Measurements from ENCODE around the gene PDE4D. TPM values are rescaled to one million over a fixed set of nuclear protein-coding genes. Genes with fewer than 3 reads are reported as not detected.
A peak's percentile ranks its signal among the peaks of the same experiment; 100 is the strongest.

The PDE4D gene
- total and polyA plus RNA-seq, 10 of the 15 experiments (the other 5 are each of a cell fraction or from before 2014, with no cell fraction given): 0.87 to 4.1 (median 2.2) TPM

DNA sequence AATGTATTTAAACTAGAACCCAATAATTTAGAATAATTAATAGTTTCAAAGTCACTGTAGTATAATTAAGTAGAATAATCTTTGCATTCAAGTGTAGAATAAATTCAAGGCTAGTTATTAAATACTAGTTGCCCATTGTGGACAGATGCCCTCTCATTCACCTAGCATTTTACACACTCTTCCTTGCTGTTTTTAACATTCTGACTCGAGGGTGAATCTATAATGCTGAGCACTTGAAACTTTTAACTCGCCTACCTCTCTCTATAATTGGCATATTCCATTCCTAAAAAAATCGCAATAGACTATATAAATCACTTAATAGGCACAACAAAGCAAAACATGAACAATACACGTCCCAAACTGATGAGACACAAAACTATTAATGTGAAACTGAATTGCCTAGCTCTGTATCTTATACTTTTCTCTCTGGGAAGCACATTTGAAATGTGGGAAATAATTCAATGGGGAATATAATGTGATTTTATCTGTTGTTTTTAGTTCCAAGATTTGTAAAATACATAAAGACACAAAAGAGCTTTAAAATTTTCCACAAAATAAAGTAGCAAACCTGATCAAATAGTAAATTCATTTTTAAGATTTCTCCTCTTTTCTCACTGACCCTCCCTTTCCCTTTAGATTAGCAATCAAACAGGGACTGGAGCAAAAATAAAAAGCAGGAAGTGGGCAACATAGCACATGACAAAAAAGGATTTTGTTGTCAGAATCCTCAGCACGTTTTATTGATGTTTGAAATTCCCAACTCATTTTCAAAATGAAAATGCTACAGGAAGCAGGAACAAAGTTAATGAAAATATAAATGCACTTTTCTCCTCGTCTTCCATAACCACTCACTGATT lies 295.6 kb downstream of the PDE4D start:
- BruUV-seq (replicated peaks): no TSS peak
- peak; percentile 15; the same call in 2 of the 3 replicates for ATAC-seq
- POLR2A ChIA-PET: no interaction called here
- TF ChIP-seq, protein P1, sequence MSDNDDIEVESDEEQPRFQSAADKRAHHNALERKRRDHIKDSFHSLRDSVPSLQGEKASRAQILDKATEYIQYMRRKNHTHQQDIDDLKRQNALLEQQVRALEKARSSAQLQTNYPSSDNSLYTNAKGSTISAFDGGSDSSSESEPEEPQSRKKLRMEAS (IDR thresholded peaks at IDR 0.05; ENCODE audit: low read depth, low read length): no peak
- peak; percentile 36; the same call in 1 of the 2 replicates for TF ChIP-seq SPI1 (IDR thresholded peaks at IDR 0.05; ENCODE audit: borderline replicate concordance, insufficient read depth, low read depth, low read length)
- TF ChIP-seq SUPT20H (IDR thresholded peaks at IDR 0.05; ENCODE audit: borderline replicate concordance, control insufficient read depth, low read depth, low read length): no peak
- RAD21 ChIA-PET (ENCODE audit: unreplicated experiment): no interaction called here
- no peak for DNase-seq (ENCODE audit: low read depth, low spot score)
- H4K20me1 ChIP-seq (ENCODE audit: control insufficient read depth, insufficient read depth): no peaks in the 10 kb centered on the region
- H3K9me3 ChIP-seq (replicated peaks; ENCODE audit: control insufficient read depth, insufficient read depth, low read length): no peaks in the 10 kb centered on the region
- H3K27me3 ChIP-seq (replicated peaks in 1 of 2; ENCODE audit: control insufficient read depth in 2 of 2, insufficient read depth in 2 of 2, low read length in 1 of 2): no peaks in the 10 kb centered on the region
- 52% methylated on average over 6 of the region's 6 CpGs for WGBS (ENCODE audit: insufficient coverage, insufficient replicate concordance, low lambda C conversion rate, missing lambda C conversion rate)
- H3K36me3 ChIP-seq (ENCODE audit: control insufficient read depth in 2 of 2, insufficient read depth in 2 of 2, low read length in 1 of 2): no peaks in the 10 kb centered on the region
- no peak overlapping the region; the same call in 1 of the 2 replicates for H3K27ac ChIP-seq (ENCODE audit: control insufficient read depth, insufficient read depth)
- H2AFZ ChIP-seq (ENCODE audit: control insufficient read depth, low read depth, low read length): peak overlapping the region; percentile 69
- no peaks in the 10 kb centered on the region for H3K4me1 ChIP-seq (ENCODE audit: control insufficient read depth, insufficient read depth, low read length)
- CTCF ChIA-PET: no interaction called here
- no peaks in the 10 kb centered on the region for H3K79me2 ChIP-seq (ENCODE audit: control insufficient read depth, insufficient read depth, low read length)
- H3K9ac ChIP-seq (ENCODE audit: control insufficient read depth, insufficient read depth, low read length): no peak overlapping the region; the same call in 1 of the 2 replicates
- in situ Hi-C loops (cut with MboI) (no loop called here), intact Hi-C loops (cut with micrococcal nuclease; ENCODE audit: unreplicated experiment) (no loop called here)
- SMC1A ChIA-PET (ENCODE audit: uncharacterized antibody, unreplicated experiment): interaction anchor here (0.6 to 1.2 kb wide), 3 partner anchors 34 to 97 kb away, joined by 3 to 5 read pairs (median 4); no protein-coding TSS in a partner anchor
- FAIRE-seq: no peak
- no peak overlapping the region for H3K4me2 ChIP-seq (ENCODE audit: control insufficient read depth, insufficient read depth)
- no peak overlapping the region for H3K4me3 ChIP-seq

DNA sequence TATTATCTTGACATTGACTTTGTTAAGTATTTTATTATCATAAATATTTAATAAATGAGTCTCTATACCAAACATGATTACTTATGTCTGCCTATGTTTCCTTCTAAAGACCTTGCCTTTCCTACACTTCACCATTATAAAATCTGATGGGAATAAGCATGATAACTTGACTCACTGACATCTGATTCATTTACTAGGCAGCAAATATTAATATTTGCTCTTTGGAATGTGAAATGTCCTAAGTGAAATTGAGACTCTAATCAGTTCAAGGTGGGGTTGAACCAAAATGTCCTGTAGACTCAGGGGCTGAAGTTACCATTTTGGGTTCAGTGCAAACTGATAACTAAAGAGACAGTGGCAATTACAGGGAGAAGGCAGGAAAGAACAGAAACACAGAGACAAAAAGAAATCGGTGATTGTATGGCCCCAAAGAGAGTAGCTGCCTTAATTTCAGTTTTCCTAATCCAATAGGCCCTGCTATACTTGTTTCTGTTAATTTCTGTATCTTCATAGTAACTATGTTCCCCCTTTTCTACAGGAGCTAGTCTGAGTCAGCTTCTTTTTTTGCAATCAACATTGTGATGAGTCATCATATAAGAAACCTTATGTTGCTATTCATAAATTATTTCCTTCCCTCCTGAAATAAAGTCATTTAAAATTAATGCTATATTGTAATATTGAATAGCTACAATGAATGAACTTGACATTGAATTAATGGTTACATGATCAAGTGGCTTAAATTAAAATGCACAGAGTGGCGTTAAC lies 296.8 kb downstream of the PDE4D start:
- WGBS (ENCODE audit: insufficient coverage, insufficient replicate concordance, low lambda C conversion rate, missing lambda C conversion rate): 68% methylated on average over 2 of the region's 2 CpGs
- Histone ChIP-seq H3K79me2 (ENCODE audit: control insufficient read depth, insufficient read depth, low read length) (no peaks in the 10 kb centered on the region), H3K36me3 (ENCODE audit: control insufficient read depth in 2 of 2, insufficient read depth in 2 of 2, low read length in 1 of 2) (no peaks in the 10 kb centered on the region), H3K27ac (ENCODE audit: control insufficient read depth, insufficient read depth) (no peak overlapping the region), H2AFZ (ENCODE audit: control insufficient read depth, low read depth, low read length) (no peak overlapping the region), H3K4me3 (no peak overlapping the region), H3K4me1 (ENCODE audit: control insufficient read depth, insufficient read depth, low read length) (no peaks in the 10 kb centered on the region), H4K20me1 (ENCODE audit: control insufficient read depth, insufficient read depth) (no peaks in the 10 kb centered on the region), H3K27me3 (replicated peaks in 1 of 2; ENCODE audit: control insufficient read depth in 2 of 2, insufficient read depth in 2 of 2, low read length in 1 of 2) (no peaks in the 10 kb centered on the region), H3K9me3 (replicated peaks; ENCODE audit: control insufficient read depth, insufficient read depth, low read length) (no peaks in the 10 kb centered on the region), H3K9ac (ENCODE audit: control insufficient read depth, insufficient read depth, low read length) (no peak overlapping the region), H3K4me2 (ENCODE audit: control insufficient read depth, insufficient read depth) (no peak overlapping the region)
- TF ChIP-seq, protein P2, sequence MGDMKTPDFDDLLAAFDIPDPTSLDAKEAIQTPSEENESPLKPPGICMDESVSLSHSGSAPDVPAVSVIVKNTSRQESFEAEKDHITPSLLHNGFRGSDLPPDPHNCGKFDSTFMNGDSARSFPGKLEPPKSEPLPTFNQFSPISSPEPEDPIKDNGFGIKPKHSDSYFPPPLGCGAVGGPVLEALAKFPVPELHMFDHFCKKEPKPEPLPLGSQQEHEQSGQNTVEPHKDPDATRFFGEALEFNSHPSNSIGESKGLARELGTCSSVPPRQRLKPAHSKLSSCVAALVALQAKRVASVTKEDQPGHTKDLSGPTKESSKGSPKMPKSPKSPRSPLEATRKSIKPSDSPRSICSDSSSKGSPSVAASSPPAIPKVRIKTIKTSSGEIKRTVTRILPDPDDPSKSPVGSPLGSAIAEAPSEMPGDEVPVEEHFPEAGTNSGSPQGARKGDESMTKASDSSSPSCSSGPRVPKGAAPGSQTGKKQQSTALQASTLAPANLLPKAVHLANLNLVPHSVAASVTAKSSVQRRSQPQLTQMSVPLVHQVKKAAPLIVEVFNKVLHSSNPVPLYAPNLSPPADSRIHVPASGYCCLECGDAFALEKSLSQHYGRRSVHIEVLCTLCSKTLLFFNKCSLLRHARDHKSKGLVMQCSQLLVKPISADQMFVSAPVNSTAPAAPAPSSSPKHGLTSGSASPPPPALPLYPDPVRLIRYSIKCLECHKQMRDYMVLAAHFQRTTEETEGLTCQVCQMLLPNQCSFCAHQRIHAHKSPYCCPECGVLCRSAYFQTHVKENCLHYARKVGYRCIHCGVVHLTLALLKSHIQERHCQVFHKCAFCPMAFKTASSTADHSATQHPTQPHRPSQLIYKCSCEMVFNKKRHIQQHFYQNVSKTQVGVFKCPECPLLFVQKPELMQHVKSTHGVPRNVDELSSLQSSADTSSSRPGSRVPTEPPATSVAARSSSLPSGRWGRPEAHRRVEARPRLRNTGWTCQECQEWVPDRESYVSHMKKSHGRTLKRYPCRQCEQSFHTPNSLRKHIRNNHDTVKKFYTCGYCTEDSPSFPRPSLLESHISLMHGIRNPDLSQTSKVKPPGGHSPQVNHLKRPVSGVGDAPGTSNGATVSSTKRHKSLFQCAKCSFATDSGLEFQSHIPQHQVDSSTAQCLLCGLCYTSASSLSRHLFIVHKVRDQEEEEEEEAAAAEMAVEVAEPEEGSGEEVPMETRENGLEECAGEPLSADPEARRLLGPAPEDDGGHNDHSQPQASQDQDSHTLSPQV (IDR thresholded peaks at IDR 0.05): no peak
- 0 out of 2 replicates have a peak, but pooled peaks have one; percentile 31 for TF ChIP-seq BACH1 (IDR thresholded peaks at IDR 0.05; ENCODE audit: borderline replicate concordance)
- ChIA-PET POLR2A (no interaction called here), SMC1A (ENCODE audit: uncharacterized antibody, unreplicated experiment) (interaction anchor here (0.6 to 1.2 kb wide), 3 partner anchors 32 to 96 kb away, joined by 3 to 5 read pairs (median 4); no protein-coding TSS in a partner anchor), RAD21 (ENCODE audit: unreplicated experiment) (no interaction called here), CTCF (no interaction called here)
- no peak for DNase-seq (ENCODE audit: low read depth, low spot score)
- in situ Hi-C loops (cut with MboI) (no loop called here), intact Hi-C loops (cut with micrococcal nuclease; ENCODE audit: unreplicated experiment) (no loop called here)
- no peak for FAIRE-seq
- no TSS peak for BruUV-seq (replicated peaks)
- ATAC-seq: 0 out of 3 replicates have a peak, but pooled peaks have one; percentile 19

Measured in GM12878 (cell line).